K562 (cell line): Measurements from ENCODE around the gene WFDC6. TPM values are rescaled to one million over a fixed set of nuclear protein-coding genes. Genes with fewer than 3 reads are reported as not detected.

Source experiments
- ARID1B ChIP-seq: fragments of 450-650 bp; IDR thresholded peaks from 2 replicates; pipeline ENCODE4 v1.6.1; 2016; ENCODE audit warnings: antibody characterized with exemption, mild to moderate bottlenecking, inconsistent platforms
- CCNT2 ChIP-seq: IDR thresholded peaks from 2 replicates; pipeline ENCODE4 v1.6.1; 2011; ENCODE audit warnings: borderline replicate concordance, low read depth, mild to moderate bottlenecking, moderate library complexity, mixed read lengths, low read length; ENCODE audit not compliant: insufficient read length; ENCODE audit errors: extremely low read depth
- ELF4 ChIP-seq: fragments of 450-650 bp; formaldehyde crosslinking; IDR thresholded peaks from 2 replicates; pipeline ENCODE4 v1.4.0; 2022; ENCODE audit warnings: missing genetic modification characterization
- JUND ChIP-seq, 2 experiments: IDR thresholded peaks; 2 replicates in 1 of 2; 3 replicates in 1 of 2; pipeline ENCODE4 v1.6.1; 2011; ENCODE audit warnings: borderline replicate concordance in 2 of 2, low read depth in 2 of 2, low read length in 2 of 2, improper control_type of control experiment in 1 of 2, missing biosample characterization in 1 of 2, missing genetic modification characterization in 1 of 2, missing genetic modification reagents in 1 of 2
- L3MBTL2 ChIP-seq: fragments of 450-650 bp; IDR thresholded peaks from 2 replicates; pipeline ENCODE4 v1.6.1; 2016; ENCODE audit warnings: mild to moderate bottlenecking, moderate library complexity
- MTA2 ChIP-seq: fragments of 450-650 bp; IDR thresholded peaks from 2 replicates; pipeline ENCODE4 v1.6.1; 2016; ENCODE audit warnings: low read depth
- NR2C1 ChIP-seq, 2 experiments: fragments of 450-650 bp; IDR thresholded peaks; 2 replicates each; pipeline ENCODE4 v1.6.1; 2017; ENCODE audit warnings: mild to moderate bottlenecking in 2 of 2, antibody characterized with exemption in 1 of 2, inconsistent platforms in 1 of 2, missing compliant biosample characterization in 1 of 2, missing genetic modification characterization in 1 of 2
- RB1 ChIP-seq: fragments of 450-650 bp; IDR thresholded peaks from 2 replicates; pipeline ENCODE4 v1.6.1; 2017; ENCODE audit warnings: low read depth, mild to moderate bottlenecking
- SLC30A9 ChIP-seq: fragments of 250-450 bp; sonication (Bioruptor Pico); IDR thresholded peaks from 2 replicates; pipeline ENCODE4 v1.8.0; 2022; ENCODE audit warnings: mild to moderate bottlenecking, moderate library complexity
- SMC3 ChIP-seq: conservative IDR thresholded peaks from 2 replicates; pipeline ENCODE4 v1.6.1; 2011; ENCODE audit warnings: low read depth, low read length, improper control_type of control experiment; ENCODE audit not compliant: insufficient read depth
- ZC3H11A ChIP-seq: IDR thresholded peaks from 2 replicates; pipeline ENCODE4 v1.6.1; 2012; ENCODE audit warnings: low read depth, low read length, improper control_type of control experiment
- ZNF184 ChIP-seq: sonication (generic); formaldehyde crosslinking; IDR thresholded peaks from 2 replicates; pipeline ENCODE4 v1.5.0; 2020; ENCODE audit warnings: missing genetic modification reagents
- polyA plus RNA-seq, 8 experiments: library from polyadenylated mRNA; depleted of rRNA in 4 of 8; stranded (reverse) in 5 of 8; unstranded in 3 of 8; fragments of >200 nt; fragmentation: Nextera tagmentation in 2 of 8; fragmentation: Illumina TruSeq in 1 of 8; extraction: Ambion mirVana in 2 of 8; extraction: Trizol in 1 of 8; gene quantifications; 2 replicates each; pipeline versions ENCODE4 v1.2.1 to v1.2.3, GENCODE V29; 2011 to 2014; ENCODE audit warnings: inconsistent platforms in 1 of 8, missing spikeins in 1 of 8
- total RNA-seq, 7 experiments: library from RNA; depleted of rRNA in 6 of 7; stranded (reverse); fragments of >200 nt in 6 of 7; fragmentation: Illumina TruSeq in 2 of 7; extraction: Trizol in 2 of 7; gene quantifications; 2 replicates each; pipeline versions ENCODE4 v1.2.1 to v1.2.3, GENCODE V29; 2011 to 2021; ENCODE audit warnings: low replicate concordance in 1 of 7
- TF ChIP-seq, protein P1 (sequence below): fragments of 250-450 bp; sonication (Bioruptor Pico); IDR thresholded peaks from 2 replicates; pipeline ENCODE4 v1.4.0; 2020; ENCODE audit warnings: mild to moderate bottlenecking
- TF ChIP-seq, protein P2 (sequence below): sonication (generic); formaldehyde crosslinking; IDR thresholded peaks from 2 replicates; pipeline ENCODE4 v1.4.0; 2020; ENCODE audit warnings: mild to moderate bottlenecking, missing genetic modification reagents
- TF ChIP-seq, protein P3 (sequence below): fragments of 250-450 bp; sonication (Bioruptor Pico); IDR thresholded peaks from 2 replicates; pipeline ENCODE4 v1.4.0; 2020
- TF ChIP-seq, protein P4 (sequence below): sonication (generic); formaldehyde crosslinking; IDR thresholded peaks from 2 replicates; pipeline ENCODE4 v1.8.0; 2022; ENCODE audit warnings: mild to moderate bottlenecking, missing genetic modification reagents
- TF ChIP-seq, protein P5 (sequence below): fragments of 450-650 bp; conservative IDR thresholded peaks from 2 replicates; pipeline ENCODE4 v1.6.1; 2016; ENCODE audit warnings: missing genetic modification characterization, low read depth, mild to moderate bottlenecking, control low read depth, missing compliant biosample characterization

WFDC6 gene
- total and polyA plus RNA-seq, 9 of the 15 experiments (the other 6 are each of a cell fraction or from before 2014, with no cell fraction given) = not detected

DNA sequence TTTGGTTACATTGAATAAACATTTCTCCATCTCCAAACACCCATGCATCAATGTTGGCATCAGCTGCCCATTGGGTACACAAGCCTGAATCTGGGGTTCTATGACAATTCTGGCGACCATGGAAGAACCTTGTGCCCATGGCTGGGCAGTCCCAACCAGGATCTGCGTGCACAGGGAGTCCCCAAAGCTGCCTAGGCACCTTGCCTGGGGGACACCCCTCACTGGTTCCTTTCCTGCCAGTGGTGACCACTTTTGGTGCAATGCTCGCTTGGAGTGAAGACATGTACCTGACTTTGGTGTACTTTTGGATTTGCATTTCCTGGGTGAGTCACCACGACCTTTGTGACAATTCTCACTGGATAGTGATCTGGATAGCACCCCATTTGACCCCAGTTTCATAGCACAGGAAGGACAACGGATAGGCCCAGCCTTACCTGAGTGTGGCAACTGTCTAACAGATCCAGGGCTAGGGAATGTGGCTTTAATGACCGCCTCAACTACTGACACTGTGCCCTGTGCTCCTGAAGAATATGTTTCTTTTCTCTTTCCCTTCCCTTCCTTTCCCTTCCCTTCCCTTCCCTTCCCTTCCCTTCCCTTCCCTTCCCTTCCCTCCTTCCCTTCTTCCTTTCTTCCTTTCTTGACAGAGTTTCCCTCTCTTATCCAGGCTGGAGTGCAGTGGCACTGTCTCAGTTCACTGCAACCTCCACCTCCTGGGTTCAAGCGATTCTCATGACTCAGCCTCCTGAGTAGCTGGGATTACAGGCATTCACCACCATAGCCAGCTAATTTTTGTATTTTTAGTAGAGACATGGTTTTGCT lies 31.0 kb downstream of the WFDC6 start (continued):
- TF ChIP-seq, protein P1, sequence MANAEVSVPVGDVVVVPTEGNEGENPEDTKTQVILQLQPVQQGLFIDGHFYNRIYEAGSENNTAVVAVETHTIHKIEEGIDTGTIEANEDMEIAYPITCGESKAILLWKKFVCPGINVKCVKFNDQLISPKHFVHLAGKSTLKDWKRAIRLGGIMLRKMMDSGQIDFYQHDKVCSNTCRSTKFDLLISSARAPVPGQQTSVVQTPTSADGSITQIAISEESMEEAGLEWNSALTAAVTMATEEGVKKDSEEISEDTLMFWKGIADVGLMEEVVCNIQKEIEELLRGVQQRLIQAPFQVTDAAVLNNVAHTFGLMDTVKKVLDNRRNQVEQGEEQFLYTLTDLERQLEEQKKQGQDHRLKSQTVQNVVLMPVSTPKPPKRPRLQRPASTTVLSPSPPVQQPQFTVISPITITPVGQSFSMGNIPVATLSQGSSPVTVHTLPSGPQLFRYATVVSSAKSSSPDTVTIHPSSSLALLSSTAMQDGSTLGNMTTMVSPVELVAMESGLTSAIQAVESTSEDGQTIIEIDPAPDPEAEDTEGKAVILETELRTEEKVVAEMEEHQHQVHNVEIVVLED (CRISPR knock-in tag) = no peak
- TF ChIP-seq, protein P2, sequence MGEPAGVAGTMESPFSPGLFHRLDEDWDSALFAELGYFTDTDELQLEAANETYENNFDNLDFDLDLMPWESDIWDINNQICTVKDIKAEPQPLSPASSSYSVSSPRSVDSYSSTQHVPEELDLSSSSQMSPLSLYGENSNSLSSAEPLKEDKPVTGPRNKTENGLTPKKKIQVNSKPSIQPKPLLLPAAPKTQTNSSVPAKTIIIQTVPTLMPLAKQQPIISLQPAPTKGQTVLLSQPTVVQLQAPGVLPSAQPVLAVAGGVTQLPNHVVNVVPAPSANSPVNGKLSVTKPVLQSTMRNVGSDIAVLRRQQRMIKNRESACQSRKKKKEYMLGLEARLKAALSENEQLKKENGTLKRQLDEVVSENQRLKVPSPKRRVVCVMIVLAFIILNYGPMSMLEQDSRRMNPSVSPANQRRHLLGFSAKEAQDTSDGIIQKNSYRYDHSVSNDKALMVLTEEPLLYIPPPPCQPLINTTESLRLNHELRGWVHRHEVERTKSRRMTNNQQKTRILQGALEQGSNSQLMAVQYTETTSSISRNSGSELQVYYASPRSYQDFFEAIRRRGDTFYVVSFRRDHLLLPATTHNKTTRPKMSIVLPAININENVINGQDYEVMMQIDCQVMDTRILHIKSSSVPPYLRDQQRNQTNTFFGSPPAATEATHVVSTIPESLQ (CRISPR knock-in tag) = no peak
- TF ChIP-seq, protein P3, sequence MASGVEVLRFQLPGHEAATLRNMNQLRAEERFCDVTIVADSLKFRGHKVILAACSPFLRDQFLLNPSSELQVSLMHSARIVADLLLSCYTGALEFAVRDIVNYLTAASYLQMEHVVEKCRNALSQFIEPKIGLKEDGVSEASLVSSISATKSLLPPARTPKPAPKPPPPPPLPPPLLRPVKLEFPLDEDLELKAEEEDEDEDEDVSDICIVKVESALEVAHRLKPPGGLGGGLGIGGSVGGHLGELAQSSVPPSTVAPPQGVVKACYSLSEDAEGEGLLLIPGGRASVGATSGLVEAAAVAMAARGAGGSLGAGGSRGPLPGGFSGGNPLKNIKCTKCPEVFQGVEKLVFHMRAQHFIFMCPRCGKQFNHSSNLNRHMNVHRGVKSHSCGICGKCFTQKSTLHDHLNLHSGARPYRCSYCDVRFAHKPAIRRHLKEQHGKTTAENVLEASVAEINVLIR (CRISPR knock-in tag) = no peak
- TF ChIP-seq ZC3H11A (no peak), CCNT2 (no peak), SLC30A9 (no peak), MTA2 (no peak), ZNF184 (no peak), JUND (IDR thresholded peaks at IDR 0.05; ENCODE audit: borderline replicate concordance, low read depth, low read length) (peak; percentile 61; the same call in 1 of the 2 replicates), JUND (tag; IDR thresholded peaks at IDR 0.05; ENCODE audit: borderline replicate concordance, low read depth, low read length) (peak; percentile 40; the same call in 1 of the 3 replicates), RB1 (no peak), ARID1B (0 out of 2 replicates have a peak, but pooled peaks have one; percentile 14), NR2C1 (IDR thresholded peaks at IDR 0.05) (no peak), NR2C1 (tag; IDR thresholded peaks at IDR 0.05) (peak; percentile 56), L3MBTL2 (no peak), ELF4 (0 out of 2 replicates have a peak, but pooled peaks have one; percentile 63), SMC3 (no peak)
- TF ChIP-seq, protein P4, sequence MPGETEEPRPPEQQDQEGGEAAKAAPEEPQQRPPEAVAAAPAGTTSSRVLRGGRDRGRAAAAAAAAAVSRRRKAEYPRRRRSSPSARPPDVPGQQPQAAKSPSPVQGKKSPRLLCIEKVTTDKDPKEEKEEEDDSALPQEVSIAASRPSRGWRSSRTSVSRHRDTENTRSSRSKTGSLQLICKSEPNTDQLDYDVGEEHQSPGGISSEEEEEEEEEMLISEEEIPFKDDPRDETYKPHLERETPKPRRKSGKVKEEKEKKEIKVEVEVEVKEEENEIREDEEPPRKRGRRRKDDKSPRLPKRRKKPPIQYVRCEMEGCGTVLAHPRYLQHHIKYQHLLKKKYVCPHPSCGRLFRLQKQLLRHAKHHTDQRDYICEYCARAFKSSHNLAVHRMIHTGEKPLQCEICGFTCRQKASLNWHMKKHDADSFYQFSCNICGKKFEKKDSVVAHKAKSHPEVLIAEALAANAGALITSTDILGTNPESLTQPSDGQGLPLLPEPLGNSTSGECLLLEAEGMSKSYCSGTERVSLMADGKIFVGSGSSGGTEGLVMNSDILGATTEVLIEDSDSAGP = no peak
- TF ChIP-seq, protein P5, sequence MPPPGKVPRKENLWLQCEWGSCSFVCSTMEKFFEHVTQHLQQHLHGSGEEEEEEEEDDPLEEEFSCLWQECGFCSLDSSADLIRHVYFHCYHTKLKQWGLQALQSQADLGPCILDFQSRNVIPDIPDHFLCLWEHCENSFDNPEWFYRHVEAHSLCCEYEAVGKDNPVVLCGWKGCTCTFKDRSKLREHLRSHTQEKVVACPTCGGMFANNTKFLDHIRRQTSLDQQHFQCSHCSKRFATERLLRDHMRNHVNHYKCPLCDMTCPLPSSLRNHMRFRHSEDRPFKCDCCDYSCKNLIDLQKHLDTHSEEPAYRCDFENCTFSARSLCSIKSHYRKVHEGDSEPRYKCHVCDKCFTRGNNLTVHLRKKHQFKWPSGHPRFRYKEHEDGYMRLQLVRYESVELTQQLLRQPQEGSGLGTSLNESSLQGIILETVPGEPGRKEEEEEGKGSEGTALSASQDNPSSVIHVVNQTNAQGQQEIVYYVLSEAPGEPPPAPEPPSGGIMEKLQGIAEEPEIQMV = no peak
